OCI-LY1 (cell line): Measurements from ENCODE around the gene ZNF282.

Experiments
- EZH2 ChIP-seq: fragments of 200-600 bp; sonication (generic), shearing (Covaris generic); IDR thresholded peaks from 2 replicates; pipeline ENCODE4 v1.8.0; 2017; ENCODE audit warnings: borderline replicate concordance, mixed run types, mild to moderate bottlenecking, antibody characterized with exemption, low read length, moderate library complexity, mixed read lengths
- TF ChIP-seq, protein P1 (sequence below): fragments of 200-600 bp; sonication (generic), shearing (Covaris generic); IDR thresholded peaks from 2 replicates; pipeline ENCODE4 v1.5.1; 2017; ENCODE audit warnings: mild to moderate bottlenecking, antibody characterized with exemption, low read length, moderate library complexity, mixed read lengths

DNA sequence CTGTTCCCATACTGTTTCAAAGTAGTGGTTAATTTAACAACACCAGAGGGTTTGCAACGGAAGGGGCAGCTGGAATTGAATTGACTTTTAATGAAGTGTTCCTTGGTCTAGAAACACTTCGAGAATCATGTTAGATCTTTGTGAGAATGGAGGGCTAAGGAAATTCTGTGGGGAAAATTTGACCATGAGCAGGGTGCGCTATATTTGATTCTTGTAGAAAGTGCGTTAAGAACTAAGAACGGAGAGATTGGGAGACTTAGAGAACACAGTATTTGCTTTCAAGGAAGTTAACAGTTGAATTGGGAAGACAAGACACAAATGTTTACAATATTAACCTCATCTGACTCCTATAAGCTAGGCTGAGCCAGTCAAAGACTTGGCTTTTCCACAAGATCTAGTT lies 45.3 kb downstream of the ZNF282 start:
- TF ChIP-seq, protein P1, sequence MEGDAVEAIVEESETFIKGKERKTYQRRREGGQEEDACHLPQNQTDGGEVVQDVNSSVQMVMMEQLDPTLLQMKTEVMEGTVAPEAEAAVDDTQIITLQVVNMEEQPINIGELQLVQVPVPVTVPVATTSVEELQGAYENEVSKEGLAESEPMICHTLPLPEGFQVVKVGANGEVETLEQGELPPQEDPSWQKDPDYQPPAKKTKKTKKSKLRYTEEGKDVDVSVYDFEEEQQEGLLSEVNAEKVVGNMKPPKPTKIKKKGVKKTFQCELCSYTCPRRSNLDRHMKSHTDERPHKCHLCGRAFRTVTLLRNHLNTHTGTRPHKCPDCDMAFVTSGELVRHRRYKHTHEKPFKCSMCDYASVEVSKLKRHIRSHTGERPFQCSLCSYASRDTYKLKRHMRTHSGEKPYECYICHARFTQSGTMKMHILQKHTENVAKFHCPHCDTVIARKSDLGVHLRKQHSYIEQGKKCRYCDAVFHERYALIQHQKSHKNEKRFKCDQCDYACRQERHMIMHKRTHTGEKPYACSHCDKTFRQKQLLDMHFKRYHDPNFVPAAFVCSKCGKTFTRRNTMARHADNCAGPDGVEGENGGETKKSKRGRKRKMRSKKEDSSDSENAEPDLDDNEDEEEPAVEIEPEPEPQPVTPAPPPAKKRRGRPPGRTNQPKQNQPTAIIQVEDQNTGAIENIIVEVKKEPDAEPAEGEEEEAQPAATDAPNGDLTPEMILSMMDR: no peak
- TF ChIP-seq EZH2: no peak
